ENCODE results near the gene OXSR1.
"Not testable (repeated sequence)": the region's sequence is repeated elsewhere in the genome, so short reads cannot be mapped to it uniquely, and the experiment has no call there.

Gene OXSR1

DNA sequence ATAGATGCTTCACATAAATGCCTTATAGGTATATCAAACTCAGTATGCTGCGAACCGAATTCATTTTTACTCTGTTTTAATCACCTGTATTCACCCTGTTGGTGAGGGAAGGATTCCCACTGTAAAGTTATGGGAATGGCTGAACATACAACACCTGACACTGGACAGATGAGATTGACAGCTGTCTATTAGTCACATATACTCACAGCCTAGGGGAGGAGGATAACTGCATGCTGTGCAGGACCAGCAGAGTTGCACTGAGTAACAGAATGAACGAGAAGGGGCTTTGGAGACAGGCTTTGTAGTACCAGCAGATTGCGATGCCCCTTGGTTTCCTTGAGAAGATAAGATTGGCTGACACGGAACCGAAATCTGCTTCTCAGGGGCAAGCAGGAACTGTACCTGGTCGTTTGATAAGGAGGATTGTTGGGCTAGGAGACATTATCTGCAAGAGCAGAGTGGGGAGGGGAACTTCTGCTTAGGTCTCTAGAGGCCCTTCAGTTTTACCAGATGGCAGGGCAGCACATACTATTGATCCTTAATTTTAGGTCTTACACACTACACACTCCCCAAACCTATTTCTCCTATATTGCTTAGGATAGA is 56.8 kb downstream of the OXSR1 start:
- DNase-seq (ENCODE audit: low read depth in 2 of 2): no peak

GRCh38 chr3:38224357-38224756 is 59.0 kb downstream of the OXSR1 start:
- DNase-seq (ENCODE audit: low read depth in 2 of 2): no peak

DNA sequence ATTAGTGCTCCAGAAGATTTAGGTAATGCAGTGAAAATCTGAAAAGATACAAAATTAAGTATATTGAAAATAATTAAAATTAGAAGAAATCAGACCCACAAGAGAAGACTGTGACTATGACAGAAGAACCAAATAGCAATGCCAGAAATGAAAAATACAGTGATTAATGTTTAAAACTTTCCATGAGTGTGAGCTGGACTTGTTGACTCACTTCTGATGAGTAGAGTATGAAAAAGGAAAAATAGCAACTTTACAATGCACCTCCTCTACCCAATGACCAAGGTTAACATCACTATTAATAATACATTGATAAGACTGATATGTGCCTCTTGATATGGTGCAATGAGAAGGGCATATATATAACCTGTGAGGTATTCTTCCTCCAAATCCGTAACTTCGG is 60.9 kb downstream of the OXSR1 start:
- DNase-seq (ENCODE audit: low read depth in 2 of 2): no peak

GRCh38 chr3:38227989-38228388 is 62.7 kb downstream of the OXSR1 start:
- no peak for DNase-seq (ENCODE audit: low read depth in 2 of 2)

- no peak for DNase-seq (ENCODE audit: low read depth in 2 of 2)
Measured at GRCh38 chr3:38229036-38229435, 63.7 kb downstream of the OXSR1 start.

GRCh38 chr3:38232701-38233100 is 67.4 kb downstream of the OXSR1 start:
- no peak for DNase-seq (ENCODE audit: low read depth in 2 of 2)

GRCh38 chr3:38235466-38235865 is 70.1 kb downstream of the OXSR1 start:
- no peak for DNase-seq (ENCODE audit: low read depth in 2 of 2)

DNA sequence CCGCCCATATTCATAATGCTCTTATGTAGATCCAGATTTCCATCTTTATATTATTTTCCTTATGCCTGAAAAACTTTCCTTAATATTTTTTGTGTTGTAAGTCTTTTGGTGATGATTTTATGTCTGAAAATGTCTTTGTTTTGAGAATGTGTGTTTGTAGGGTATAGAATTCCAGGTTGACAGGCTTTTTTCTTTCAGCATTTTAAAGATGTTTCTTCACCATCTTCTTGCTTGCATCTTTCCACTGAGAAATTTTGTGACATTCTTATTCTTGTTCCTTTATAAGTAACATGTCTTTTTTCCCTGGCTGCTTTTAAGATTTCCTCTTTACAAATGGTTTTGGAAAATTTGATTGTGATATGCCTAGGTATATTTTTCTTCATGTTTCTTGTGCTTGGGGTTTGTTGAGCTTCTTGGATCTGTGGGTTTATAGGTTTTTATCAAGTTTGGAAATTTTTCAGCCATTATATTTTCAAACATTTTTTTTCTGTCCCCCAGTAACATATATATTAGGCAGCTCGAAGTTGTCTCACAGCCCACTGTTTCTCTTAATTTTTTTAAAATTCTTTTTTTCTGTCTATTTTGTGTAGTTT is 73.2 kb downstream of the OXSR1 start:
- no peak for DNase-seq (ENCODE audit: low read depth in 2 of 2)

- not testable (repeated sequence) for DNase-seq (ENCODE audit: low read depth in 2 of 2)
Measured at GRCh38 chr3:38242812-38243211, 77.5 kb downstream of the OXSR1 start.

DNA sequence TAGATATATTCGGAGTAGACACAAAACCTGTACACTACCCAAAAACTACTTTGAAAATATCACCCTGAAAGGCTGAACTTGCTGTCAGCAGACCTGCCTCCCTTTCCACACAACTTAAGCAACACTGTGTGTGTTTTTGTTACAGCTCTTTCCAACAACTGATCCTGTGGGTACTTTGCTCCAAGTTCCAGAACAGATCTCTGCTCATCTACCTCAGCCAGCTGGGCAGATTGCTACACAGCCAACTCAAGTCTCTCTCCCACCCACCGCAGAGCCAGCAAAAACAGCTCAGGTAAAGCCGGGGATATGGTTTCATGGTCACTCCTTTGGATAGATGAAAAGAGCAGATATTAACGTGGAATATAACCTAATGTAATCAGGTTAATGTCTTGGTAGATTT is 80.6 kb downstream of the OXSR1 start:
- DNase-seq (ENCODE audit: low read depth in 2 of 2): no peak

- no peak for DNase-seq (ENCODE audit: low read depth in 2 of 2)
Measured at GRCh38 chr3:38247366-38248035, 82.2 kb downstream of the OXSR1 start.

DNA sequence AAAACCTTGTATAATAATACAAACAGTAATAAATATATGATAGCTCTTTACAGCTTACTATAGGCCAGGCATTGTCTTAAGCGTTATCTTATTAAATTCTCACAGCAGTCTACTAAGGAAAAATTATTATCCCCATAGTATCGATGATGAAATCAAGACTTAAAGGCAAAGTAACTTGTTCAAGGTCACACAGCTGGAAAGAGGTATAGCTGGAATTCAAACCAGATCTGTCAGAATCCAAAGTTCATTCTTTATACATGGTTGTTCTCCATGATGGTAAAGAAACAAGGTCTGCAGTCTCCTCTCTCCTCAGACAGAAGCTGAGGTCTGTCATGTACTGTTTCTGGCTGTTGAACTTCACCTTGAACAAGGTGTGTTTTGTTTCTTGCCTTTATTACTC is 84.9 kb downstream of the OXSR1 start:
- no peak for DNase-seq (ENCODE audit: low read depth in 2 of 2)

- DNase-seq (ENCODE audit: low read depth in 2 of 2): no peak
Measured at GRCh38 chr3:38251197-38251596, 85.9 kb downstream of the OXSR1 start.

DNA sequence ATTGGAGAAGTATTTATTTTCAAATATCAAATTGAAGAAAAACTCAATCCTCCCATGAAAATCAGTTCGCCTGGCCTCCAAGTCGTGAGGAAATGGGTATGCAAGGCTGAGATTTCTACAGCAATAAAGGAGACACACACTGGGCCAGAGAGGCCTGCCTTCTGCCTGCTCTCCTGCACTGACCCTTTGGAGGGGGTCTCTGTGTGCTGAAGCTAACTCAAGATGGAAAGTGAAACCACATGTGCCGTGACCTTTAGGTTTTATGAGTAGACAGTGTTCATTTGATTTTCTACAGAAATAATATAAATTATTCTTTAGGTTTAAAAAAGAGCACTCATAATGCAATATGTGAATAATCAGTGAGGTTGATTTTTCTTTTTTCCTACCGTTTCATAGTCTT is 88.4 kb downstream of the OXSR1 start:
- no peak for DNase-seq (ENCODE audit: low read depth in 2 of 2)

DNA sequence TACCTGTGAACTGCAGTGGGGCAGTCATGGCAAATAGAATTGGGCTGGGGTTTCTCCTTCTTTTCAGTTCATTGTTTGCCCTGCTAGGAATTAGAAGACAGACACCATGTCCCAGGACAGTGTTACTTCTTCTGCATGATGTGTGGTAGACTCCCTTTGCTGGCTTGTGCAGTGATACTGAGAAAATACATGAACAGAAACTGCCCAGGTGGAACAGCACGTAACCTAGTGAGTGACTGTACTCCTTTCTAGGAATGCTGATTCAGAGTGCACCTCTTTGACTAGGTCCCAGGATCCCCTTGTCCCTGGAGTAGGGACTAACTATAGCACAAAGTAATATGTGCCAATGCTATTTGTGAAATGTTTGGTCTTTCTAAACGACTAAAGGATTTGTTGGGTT is 89.5 kb downstream of the OXSR1 start:
- DNase-seq (ENCODE audit: low read depth in 2 of 2): no peak

DNA sequence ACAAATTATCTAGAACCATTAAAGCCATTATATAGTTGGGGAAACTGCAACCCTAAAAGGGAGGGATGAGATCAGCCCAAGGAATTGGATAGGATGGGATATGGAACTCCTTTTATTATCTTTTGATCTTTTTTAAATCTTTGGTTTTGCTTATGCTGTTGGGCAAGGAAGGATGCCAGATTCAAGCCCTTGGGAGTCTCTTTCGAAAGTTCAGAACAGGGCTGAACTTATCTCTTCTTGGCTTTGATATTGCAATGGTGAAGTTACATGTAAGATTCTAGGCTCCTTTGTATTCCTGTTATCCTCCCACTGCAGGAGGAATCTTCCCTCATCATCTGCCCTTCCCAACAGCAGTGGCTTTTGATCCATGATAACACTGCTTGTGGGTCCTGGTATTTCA is 90.3 kb downstream of the OXSR1 start:
- no peak for DNase-seq (ENCODE audit: low read depth in 2 of 2)

GRCh38 chr3:38257583-38257982 is 92.2 kb downstream of the OXSR1 start:
- DNase-seq (ENCODE audit: low read depth in 2 of 2): no peak

DNA sequence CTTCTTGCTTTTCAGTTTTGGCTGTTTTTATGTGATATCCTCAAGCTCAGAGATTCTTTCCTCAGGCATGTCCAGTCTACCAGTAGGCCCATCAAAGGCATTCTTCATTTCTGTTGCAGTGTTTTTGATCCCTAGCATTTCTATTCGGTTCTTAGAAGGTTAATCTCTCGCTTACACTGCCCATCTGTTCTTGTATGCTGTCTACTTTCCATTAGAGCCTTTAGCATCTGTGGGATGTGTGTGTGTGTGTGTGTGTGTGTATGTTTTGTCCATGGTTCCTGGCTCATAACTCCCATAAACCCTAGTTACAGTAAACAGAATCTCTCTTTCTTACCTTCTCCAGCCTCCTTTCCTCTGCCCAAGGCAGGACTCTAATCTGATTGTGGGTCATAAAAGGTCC is 95.1 kb downstream of the OXSR1 start:
- no peak for DNase-seq (ENCODE audit: low read depth in 2 of 2)

DNA sequence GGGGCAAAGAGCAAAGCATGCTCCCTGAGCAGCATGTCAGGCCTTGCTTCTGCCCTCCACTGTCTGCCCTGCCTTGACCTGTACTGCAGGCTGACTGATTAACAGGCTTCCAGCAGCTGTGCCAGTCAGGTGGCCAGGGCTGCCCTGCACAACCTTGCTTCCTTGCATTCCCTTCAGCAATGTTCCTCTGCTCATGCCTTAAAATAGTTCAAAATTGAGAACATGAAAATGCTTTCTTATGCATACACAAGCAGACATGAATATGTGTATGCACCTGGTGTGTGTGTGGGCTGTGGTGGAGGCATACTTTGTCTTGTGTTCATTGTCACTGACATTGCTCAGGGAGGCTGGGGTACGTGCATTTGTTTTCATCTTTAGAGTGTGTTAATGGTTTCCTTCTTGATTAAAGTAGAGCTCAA is 99.0 kb downstream of the OXSR1 start:
- no peak for DNase-seq (ENCODE audit: low read depth in 2 of 2)

GRCh38 chr3:38264779-38265178 is 99.4 kb downstream of the OXSR1 start:
- DNase-seq (ENCODE audit: low read depth in 2 of 2): no peak

GRCh38 chr3:38265604-38266307 is 100.4 kb downstream of the OXSR1 start, which contains the start of gene SLC22A13:
Gene SLC22A13, plus strand, starts transcription at chr3:38265812. Its CDS starts 49 bp downstream, at chr3:38265861.
- DNase-seq (ENCODE audit: low read depth in 2 of 2): no peak

- no peak for DNase-seq (ENCODE audit: low read depth in 2 of 2)
Measured at GRCh38 chr3:38266810-38267209, 101.5 kb downstream of the OXSR1 start.

- DNase-seq (ENCODE audit: low read depth in 2 of 2): no peak
Measured at GRCh38 chr3:38267662-38268061, 102.3 kb downstream of the OXSR1 start.

Data from stimulated activated CD4-positive, alpha-beta T cell treated with anti-CD3 and anti-CD28 coated beads, Interleukin-12 subunit alpha, Interleukin-12 subunit beta, amount 100 ng/mL, for 24 hours (primary cell).